GM23338 (cell line): ENCODE data around the gene AIG1. TPM values are rescaled to one million over a fixed set of nuclear protein-coding genes. Genes with fewer than 3 reads are reported as not detected.

Source experiments
- ATAC-seq: fragments of 200-7000 bp; cut with Tn5 transposase; 3 replicates; pipeline ENCODE4 v1.9.1; 2020
- DNase-seq: peaks from one replicate; pipeline ENCODE4 v3.0.0-alpha.2; 2015; ENCODE audit warnings: low spot score
- H2AFZ ChIP-seq: fragments of 200-600 bp; sonication (generic); 2 replicates; pipeline ENCODE4 v1.8.0; 2016; ENCODE audit warnings: antibody characterized with exemption, mild to moderate bottlenecking, moderate library complexity
- H3F3A ChIP-seq: fragments of 200-600 bp; sonication (generic); replicated peaks from 2 replicates; pipeline ENCODE4 v1.8.0; 2017; ENCODE audit warnings: antibody characterized with exemption, mixed run types, low read depth
- H3K27ac ChIP-seq: fragments of 200-600 bp; sonication (generic); 2 replicates; pipeline ENCODE4 v1.6.1; 2016; ENCODE audit warnings: low read depth
- H3K27me3 ChIP-seq: fragments of 200-600 bp; sonication (generic); 2 replicates; pipeline ENCODE4 v1.8.0; 2016; ENCODE audit warnings: mild to moderate bottlenecking, mixed run types, moderate library complexity; ENCODE audit not compliant: insufficient read depth
- H3K36me3 ChIP-seq: fragments of 200-600 bp; sonication (generic); 2 replicates; pipeline ENCODE4 v1.8.0; 2016; ENCODE audit warnings: mild to moderate bottlenecking; ENCODE audit not compliant: insufficient read depth
- H3K4me1 ChIP-seq: fragments of 200-600 bp; sonication (generic); 2 replicates; pipeline ENCODE4 v1.8.0; 2016; ENCODE audit warnings: mild to moderate bottlenecking, moderate library complexity; ENCODE audit not compliant: insufficient read depth
- H3K4me2 ChIP-seq: fragments of 200-600 bp; sonication (generic); 2 replicates; pipeline ENCODE4 v1.7.1; 2017; ENCODE audit warnings: mixed run types
- H3K4me3 ChIP-seq: fragments of 200-600 bp; sonication (generic); 2 replicates; pipeline ENCODE4 v1.6.1; 2016; ENCODE audit warnings: mixed run types
- H3K79me2 ChIP-seq: fragments of 200-600 bp; sonication (generic); replicated peaks from 2 replicates; pipeline ENCODE4 v1.8.0; 2017; ENCODE audit warnings: mild to moderate bottlenecking; ENCODE audit not compliant: insufficient read depth
- H3K9me2 ChIP-seq: fragments of 200-600 bp; sonication (generic); 2 replicates; pipeline ENCODE4 v1.8.0; 2017; ENCODE audit not compliant: insufficient read depth
- H4K20me1 ChIP-seq: fragments of 200-600 bp; sonication (generic); replicated peaks from 2 replicates; pipeline ENCODE4 v1.8.0; 2017; ENCODE audit warnings: mild to moderate bottlenecking; ENCODE audit not compliant: insufficient read depth
- H3K27ac Mint-ChIP-seq: 2 replicates; pipeline ENCODE4 v1.8.0; 2020; ENCODE audit warnings: inconsistent platforms, mild to moderate bottlenecking, moderate library complexity, mixed read lengths
- H3K27me3 Mint-ChIP-seq: 3 replicates; pipeline ENCODE4 v1.8.0; 2022; ENCODE audit warnings: low read depth, mild to moderate bottlenecking, moderate library complexity, mixed read lengths, inconsistent platforms; ENCODE audit not compliant: insufficient read depth, poor library complexity
- H3K36me3 Mint-ChIP-seq: 3 replicates; pipeline ENCODE4 v1.8.0; 2021; ENCODE audit warnings: low read depth, mild to moderate bottlenecking, inconsistent platforms, moderate library complexity, mixed read lengths
- H3K4me1 Mint-ChIP-seq: 3 replicates; pipeline ENCODE4 v1.8.0; 2020; ENCODE audit warnings: mild to moderate bottlenecking, inconsistent platforms, mixed read lengths
- H3K4me3 Mint-ChIP-seq: 3 replicates; pipeline ENCODE4 v1.8.0; 2021; ENCODE audit warnings: moderate library complexity, mild to moderate bottlenecking, inconsistent platforms, mixed read lengths
- H3K9me3 Mint-ChIP-seq: 3 replicates; pipeline ENCODE4 v1.8.0; 2020; ENCODE audit warnings: moderate library complexity, mild to moderate bottlenecking, inconsistent platforms, mixed read lengths
- CREB1 ChIP-seq: fragments of 250-450 bp; sonication (Bioruptor Pico); IDR thresholded peaks from 2 replicates; pipeline ENCODE4 v1.5.0; 2020; ENCODE audit warnings: low read depth, mild to moderate bottlenecking, moderate library complexity
- EZH2 ChIP-seq: fragments of 200-600 bp; sonication (generic); IDR thresholded peaks from one replicate; pipeline ENCODE4 v1.8.0; 2017; ENCODE audit warnings: antibody characterized with exemption, mild to moderate bottlenecking, low read depth; ENCODE audit not compliant: unreplicated experiment
- EZH2phosphoT487 ChIP-seq: fragments of 200-600 bp; sonication (generic); IDR thresholded peaks from one replicate; pipeline ENCODE4 v1.8.1; 2018; ENCODE audit warnings: antibody characterized with exemption; ENCODE audit not compliant: unreplicated experiment
- JUNB ChIP-seq: IDR thresholded peaks from one replicate; pipeline ENCODE4 v1.6.1; 2016; ENCODE audit warnings: antibody characterized with exemption; ENCODE audit not compliant: unreplicated experiment
- NANOG ChIP-seq: IDR thresholded peaks from 2 replicates; pipeline ENCODE4 v1.6.1; 2016; ENCODE audit warnings: antibody characterized with exemption, borderline replicate concordance
- POLR2AphosphoS5 ChIP-seq: IDR thresholded peaks from 2 replicates; pipeline ENCODE4 v1.6.1; 2016; ENCODE audit warnings: antibody characterized with exemption, low read depth
- STAT1 ChIP-seq: IDR thresholded peaks from one replicate; pipeline ENCODE4 v1.6.1; 2016; ENCODE audit warnings: antibody characterized with exemption; ENCODE audit not compliant: unreplicated experiment
- ZNF114 ChIP-seq: fragments of 250-450 bp; sonication (Bioruptor Pico); IDR thresholded peaks from 2 replicates; pipeline ENCODE4 v1.5.0; 2020; ENCODE audit warnings: mild to moderate bottlenecking, moderate library complexity
- ZNF331 ChIP-seq: fragments of 250-450 bp; sonication (Bioruptor Pico); IDR thresholded peaks from 2 replicates; pipeline ENCODE4 v1.5.0; 2020; ENCODE audit warnings: low read depth, mild to moderate bottlenecking, moderate library complexity
- polyA plus RNA-seq: library from polyadenylated mRNA; unstranded; fragments of >200 nt; fragmentation: Nextera tagmentation; extraction: Ambion mirVana; gene quantifications from 2 replicates; pipeline ENCODE4 v1.2.1, GENCODE V29; 2016
- total RNA-seq: library from RNA; depleted of rRNA; stranded (reverse); fragments of >200 nt; shearing (Covaris generic); gene quantifications from 2 replicates; pipeline ENCODE4 v1.2.3, GENCODE V29; 2014
- TF ChIP-seq, protein P1 (sequence below), 2 experiments: fragments of 200-600 bp in 1 of 2; sonication (generic) in 1 of 2; conservative IDR thresholded peaks; 2 replicates each; pipeline versions ENCODE4 v1.5.1 to v1.6.1; 2016 to 2017; ENCODE audit warnings: antibody characterized with exemption in 2 of 2, low read depth in 2 of 2, mild to moderate bottlenecking in 2 of 2, moderate library complexity in 1 of 2
- TF ChIP-seq, protein P2 (sequence below): IDR thresholded peaks from one replicate; pipeline ENCODE4 v1.6.1; 2018; ENCODE audit warnings: antibody characterized with exemption; ENCODE audit not compliant: unreplicated experiment
- TF ChIP-seq, protein P3 (sequence below): IDR thresholded peaks from 2 replicates; pipeline ENCODE4 v1.6.1; 2016; ENCODE audit warnings: antibody characterized with exemption
- TF ChIP-seq, protein P4 (sequence below): fragments of 250-450 bp; sonication (Bioruptor Pico); IDR thresholded peaks from 2 replicates; pipeline ENCODE4 v1.5.0; 2020; ENCODE audit warnings: mild to moderate bottlenecking, moderate library complexity

Gene AIG1
- total and polyA plus RNA-seq, 2 experiments from 2014 or later: 65.2 to 88.4 TPM

DNA sequence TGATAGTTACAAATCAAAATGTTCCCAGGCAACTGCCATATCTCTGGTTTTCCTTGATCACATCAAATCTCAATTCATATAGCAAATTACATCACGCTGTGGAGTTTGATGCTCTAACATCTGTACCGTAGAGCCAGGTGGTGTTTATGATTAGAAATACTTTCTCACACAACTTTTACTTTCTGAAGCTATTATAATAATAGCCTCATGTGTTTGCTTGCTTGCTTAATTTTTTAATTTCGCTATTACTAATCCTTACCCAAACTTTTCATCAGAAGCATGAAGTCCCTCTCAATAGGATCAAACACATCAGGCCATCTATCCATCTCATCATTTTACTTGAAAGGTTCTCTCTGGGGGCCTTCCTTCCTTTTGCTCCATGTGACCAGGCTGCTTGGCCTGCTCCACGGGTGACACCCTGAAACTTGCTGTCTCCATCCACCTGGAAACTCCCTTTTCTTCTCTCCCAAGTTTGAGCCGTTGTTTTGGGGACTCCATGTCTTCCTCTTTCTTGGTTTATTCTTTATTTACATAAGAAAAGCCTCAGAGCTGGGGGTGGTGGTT is 314.4 kb downstream of the AIG1 start:
- Histone ChIP-seq H3K27me3 (no peaks in the 10 kb centered on the region), H3K9me2 (peaks cover 10% of the 10 kb centered on the region; the same call in 1 of the 2 replicates), H3F3A (no peaks in the 10 kb centered on the region), H3K27ac (no peak overlapping the region), H4K20me1 (no peaks in the 10 kb centered on the region), H3K4me1 (no peaks in the 10 kb centered on the region), H3K4me3 (no peak overlapping the region), H3K79me2 (no peaks in the 10 kb centered on the region), H3K36me3 (no peaks in the 10 kb centered on the region; the same call in 1 of the 2 replicates), H2AFZ (no peak overlapping the region), H3K4me2 (no peak overlapping the region)
- TF ChIP-seq, protein P1, sequence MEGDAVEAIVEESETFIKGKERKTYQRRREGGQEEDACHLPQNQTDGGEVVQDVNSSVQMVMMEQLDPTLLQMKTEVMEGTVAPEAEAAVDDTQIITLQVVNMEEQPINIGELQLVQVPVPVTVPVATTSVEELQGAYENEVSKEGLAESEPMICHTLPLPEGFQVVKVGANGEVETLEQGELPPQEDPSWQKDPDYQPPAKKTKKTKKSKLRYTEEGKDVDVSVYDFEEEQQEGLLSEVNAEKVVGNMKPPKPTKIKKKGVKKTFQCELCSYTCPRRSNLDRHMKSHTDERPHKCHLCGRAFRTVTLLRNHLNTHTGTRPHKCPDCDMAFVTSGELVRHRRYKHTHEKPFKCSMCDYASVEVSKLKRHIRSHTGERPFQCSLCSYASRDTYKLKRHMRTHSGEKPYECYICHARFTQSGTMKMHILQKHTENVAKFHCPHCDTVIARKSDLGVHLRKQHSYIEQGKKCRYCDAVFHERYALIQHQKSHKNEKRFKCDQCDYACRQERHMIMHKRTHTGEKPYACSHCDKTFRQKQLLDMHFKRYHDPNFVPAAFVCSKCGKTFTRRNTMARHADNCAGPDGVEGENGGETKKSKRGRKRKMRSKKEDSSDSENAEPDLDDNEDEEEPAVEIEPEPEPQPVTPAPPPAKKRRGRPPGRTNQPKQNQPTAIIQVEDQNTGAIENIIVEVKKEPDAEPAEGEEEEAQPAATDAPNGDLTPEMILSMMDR (conservative IDR thresholded peaks at IDR 0.05; ENCODE audit: low read depth in 2 of 2): no peak
- no peak for TF ChIP-seq ZNF114 (CRISPR knock-in tag)
- TF ChIP-seq CREB1: no peak
- no peak for TF ChIP-seq POLR2AphosphoS5
- TF ChIP-seq ZNF331 (CRISPR knock-in tag): no peak
- TF ChIP-seq NANOG: no peak
- TF ChIP-seq, protein P2, sequence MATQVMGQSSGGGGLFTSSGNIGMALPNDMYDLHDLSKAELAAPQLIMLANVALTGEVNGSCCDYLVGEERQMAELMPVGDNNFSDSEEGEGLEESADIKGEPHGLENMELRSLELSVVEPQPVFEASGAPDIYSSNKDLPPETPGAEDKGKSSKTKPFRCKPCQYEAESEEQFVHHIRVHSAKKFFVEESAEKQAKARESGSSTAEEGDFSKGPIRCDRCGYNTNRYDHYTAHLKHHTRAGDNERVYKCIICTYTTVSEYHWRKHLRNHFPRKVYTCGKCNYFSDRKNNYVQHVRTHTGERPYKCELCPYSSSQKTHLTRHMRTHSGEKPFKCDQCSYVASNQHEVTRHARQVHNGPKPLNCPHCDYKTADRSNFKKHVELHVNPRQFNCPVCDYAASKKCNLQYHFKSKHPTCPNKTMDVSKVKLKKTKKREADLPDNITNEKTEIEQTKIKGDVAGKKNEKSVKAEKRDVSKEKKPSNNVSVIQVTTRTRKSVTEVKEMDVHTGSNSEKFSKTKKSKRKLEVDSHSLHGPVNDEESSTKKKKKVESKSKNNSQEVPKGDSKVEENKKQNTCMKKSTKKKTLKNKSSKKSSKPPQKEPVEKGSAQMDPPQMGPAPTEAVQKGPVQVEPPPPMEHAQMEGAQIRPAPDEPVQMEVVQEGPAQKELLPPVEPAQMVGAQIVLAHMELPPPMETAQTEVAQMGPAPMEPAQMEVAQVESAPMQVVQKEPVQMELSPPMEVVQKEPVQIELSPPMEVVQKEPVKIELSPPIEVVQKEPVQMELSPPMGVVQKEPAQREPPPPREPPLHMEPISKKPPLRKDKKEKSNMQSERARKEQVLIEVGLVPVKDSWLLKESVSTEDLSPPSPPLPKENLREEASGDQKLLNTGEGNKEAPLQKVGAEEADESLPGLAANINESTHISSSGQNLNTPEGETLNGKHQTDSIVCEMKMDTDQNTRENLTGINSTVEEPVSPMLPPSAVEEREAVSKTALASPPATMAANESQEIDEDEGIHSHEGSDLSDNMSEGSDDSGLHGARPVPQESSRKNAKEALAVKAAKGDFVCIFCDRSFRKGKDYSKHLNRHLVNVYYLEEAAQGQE: no peak
- TF ChIP-seq STAT1: no peak
- no peak for TF ChIP-seq JUNB
- TF ChIP-seq, protein P3, sequence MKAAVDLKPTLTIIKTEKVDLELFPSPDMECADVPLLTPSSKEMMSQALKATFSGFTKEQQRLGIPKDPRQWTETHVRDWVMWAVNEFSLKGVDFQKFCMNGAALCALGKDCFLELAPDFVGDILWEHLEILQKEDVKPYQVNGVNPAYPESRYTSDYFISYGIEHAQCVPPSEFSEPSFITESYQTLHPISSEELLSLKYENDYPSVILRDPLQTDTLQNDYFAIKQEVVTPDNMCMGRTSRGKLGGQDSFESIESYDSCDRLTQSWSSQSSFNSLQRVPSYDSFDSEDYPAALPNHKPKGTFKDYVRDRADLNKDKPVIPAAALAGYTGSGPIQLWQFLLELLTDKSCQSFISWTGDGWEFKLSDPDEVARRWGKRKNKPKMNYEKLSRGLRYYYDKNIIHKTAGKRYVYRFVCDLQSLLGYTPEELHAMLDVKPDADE: no peak
- TF ChIP-seq EZH2: no peak
- TF ChIP-seq, protein P4, sequence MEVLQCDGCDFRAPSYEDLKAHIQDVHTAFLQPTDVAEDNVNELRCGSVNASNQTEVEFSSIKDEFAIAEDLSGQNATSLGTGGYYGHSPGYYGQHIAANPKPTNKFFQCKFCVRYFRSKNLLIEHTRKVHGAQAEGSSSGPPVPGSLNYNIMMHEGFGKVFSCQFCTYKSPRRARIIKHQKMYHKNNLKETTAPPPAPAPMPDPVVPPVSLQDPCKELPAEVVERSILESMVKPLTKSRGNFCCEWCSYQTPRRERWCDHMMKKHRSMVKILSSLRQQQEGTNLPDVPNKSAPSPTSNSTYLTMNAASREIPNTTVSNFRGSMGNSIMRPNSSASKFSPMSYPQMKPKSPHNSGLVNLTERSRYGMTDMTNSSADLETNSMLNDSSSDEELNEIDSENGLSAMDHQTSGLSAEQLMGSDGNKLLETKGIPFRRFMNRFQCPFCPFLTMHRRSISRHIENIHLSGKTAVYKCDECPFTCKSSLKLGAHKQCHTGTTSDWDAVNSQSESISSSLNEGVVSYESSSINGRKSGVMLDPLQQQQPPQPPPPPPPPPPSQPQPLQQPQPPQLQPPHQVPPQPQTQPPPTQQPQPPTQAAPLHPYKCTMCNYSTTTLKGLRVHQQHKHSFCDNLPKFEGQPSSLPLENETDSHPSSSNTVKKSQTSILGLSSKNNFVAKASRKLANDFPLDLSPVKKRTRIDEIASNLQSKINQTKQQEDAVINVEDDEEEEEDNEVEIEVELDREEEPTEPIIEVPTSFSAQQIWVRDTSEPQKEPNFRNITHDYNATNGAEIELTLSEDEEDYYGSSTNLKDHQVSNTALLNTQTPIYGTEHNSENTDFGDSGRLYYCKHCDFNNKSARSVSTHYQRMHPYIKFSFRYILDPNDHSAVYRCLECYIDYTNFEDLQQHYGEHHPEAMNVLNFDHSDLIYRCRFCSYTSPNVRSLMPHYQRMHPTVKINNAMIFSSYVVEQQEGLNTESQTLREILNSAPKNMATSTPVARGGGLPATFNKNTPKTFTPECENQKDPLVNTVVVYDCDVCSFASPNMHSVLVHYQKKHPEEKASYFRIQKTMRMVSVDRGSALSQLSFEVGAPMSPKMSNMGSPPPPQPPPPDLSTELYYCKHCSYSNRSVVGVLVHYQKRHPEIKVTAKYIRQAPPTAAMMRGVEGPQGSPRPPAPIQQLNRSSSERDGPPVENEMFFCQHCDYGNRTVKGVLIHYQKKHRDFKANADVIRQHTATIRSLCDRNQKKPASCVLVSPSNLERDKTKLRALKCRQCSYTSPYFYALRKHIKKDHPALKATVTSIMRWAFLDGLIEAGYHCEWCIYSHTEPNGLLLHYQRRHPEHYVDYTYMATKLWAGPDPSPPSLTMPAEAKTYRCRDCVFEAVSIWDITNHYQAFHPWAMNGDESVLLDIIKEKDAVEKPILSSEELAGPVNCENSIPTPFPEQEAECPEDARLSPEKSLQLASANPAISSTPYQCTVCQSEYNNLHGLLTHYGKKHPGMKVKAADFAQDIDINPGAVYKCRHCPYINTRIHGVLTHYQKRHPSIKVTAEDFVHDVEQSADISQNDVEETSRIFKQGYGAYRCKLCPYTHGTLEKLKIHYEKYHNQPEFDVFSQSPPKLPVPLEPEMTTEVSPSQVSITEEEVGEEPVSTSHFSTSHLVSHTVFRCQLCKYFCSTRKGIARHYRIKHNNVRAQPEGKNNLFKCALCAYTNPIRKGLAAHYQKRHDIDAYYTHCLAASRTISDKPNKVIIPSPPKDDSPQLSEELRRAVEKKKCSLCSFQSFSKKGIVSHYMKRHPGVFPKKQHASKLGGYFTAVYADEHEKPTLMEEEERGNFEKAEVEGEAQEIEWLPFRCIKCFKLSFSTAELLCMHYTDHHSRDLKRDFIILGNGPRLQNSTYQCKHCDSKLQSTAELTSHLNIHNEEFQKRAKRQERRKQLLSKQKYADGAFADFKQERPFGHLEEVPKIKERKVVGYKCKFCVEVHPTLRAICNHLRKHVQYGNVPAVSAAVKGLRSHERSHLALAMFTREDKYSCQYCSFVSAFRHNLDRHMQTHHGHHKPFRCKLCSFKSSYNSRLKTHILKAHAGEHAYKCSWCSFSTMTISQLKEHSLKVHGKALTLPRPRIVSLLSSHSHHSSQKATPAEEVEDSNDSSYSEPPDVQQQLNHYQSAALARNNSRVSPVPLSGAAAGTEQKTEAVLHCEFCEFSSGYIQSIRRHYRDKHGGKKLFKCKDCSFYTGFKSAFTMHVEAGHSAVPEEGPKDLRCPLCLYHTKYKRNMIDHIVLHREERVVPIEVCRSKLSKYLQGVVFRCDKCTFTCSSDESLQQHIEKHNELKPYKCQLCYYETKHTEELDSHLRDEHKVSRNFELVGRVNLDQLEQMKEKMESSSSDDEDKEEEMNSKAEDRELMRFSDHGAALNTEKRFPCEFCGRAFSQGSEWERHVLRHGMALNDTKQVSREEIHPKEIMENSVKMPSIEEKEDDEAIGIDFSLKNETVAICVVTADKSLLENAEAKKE: no peak
- no peak for TF ChIP-seq EZH2phosphoT487
- Mint-ChIP-seq H3K4me1 (no peaks in the 10 kb centered on the region; the same call in 2 of the 3 replicates), H3K27me3 (peaks cover 4% of the 10 kb centered on the region), H3K9me3 (no peaks in the 10 kb centered on the region; the same call in 2 of the 3 replicates), H3K4me3 (no peak overlapping the region), H3K36me3 (no peaks in the 10 kb centered on the region), H3K27ac (no peak overlapping the region)
- no peak for DNase-seq
- no peak for ATAC-seq
